ENCODE results near the gene INAFM2. TPM values are rescaled to one million over a fixed set of nuclear protein-coding genes. Genes with fewer than 3 reads are reported as not detected.

The INAFM2 gene
- total and polyA plus RNA-seq, 9 of the 15 experiments (the other 6 are each of a cell fraction or from before 2014, with no cell fraction given): 11.8 to 43.1 (median 27.2) TPM

Other genes with a start within 250 kb of the INAFM2 start
Only the 7 nearest of the 14 such genes appear.
- gene ANKRD63, start 40.6 kb upstream of the INAFM2 start, total RNA-seq (2014; rRNA removed): 2.0 and 2.5 TPM in 2 replicates
- not detected in 2 replicates for gene ANKRD63, start 40.6 kb upstream of the INAFM2 start, total RNA-seq (2014; rRNA removed; fragmentation: Illumina TruSeq; extraction: Trizol)
- not detected in 2 replicates for gene ANKRD63, start 40.6 kb upstream of the INAFM2 start, total RNA-seq (2015; rRNA removed; fragmentation: Illumina TruSeq; extraction: Trizol)
- gene ANKRD63, start 40.6 kb upstream of the INAFM2 start, total RNA-seq (2021): 1.8 and 2.5 TPM in 2 replicates
- 0.19 TPM in 1 of 2 replicates, not detected in the other for gene ANKRD63, start 40.6 kb upstream of the INAFM2 start, polyA plus RNA-seq (2011; rRNA removed)
- not detected in 2 replicates for gene ANKRD63, start 40.6 kb upstream of the INAFM2 start, polyA plus RNA-seq (2014; fragmentation: Illumina TruSeq; extraction: Trizol)
- gene ANKRD63, start 40.6 kb upstream of the INAFM2 start, polyA plus RNA-seq (2014; fragmentation: Nextera tagmentation; extraction: Ambion mirVana): not detected
- gene ANKRD63, start 40.6 kb upstream of the INAFM2 start, polyA plus RNA-seq (2014; rRNA removed): 0.63 and 1.3 TPM in 2 replicates
- gene PLCB2, start 15.8 kb upstream of the INAFM2 start, total RNA-seq (2014; rRNA removed): 6.9 and 7.1 TPM in 2 replicates
- 3.4 and 4.1 TPM in 2 replicates for gene PLCB2, start 15.8 kb upstream of the INAFM2 start, total RNA-seq (2014; rRNA removed; fragmentation: Illumina TruSeq; extraction: Trizol)
- gene PLCB2, start 15.8 kb upstream of the INAFM2 start, total RNA-seq (2015; rRNA removed; fragmentation: Illumina TruSeq; extraction: Trizol): 10.0 and 10.8 TPM in 2 replicates
- 11.2 and 11.6 TPM in 2 replicates for gene PLCB2, start 15.8 kb upstream of the INAFM2 start, total RNA-seq (2021)
- 8.0 and 25.4 TPM in 2 replicates for gene PLCB2, start 15.8 kb upstream of the INAFM2 start, polyA plus RNA-seq (2011; rRNA removed)
- gene PLCB2, start 15.8 kb upstream of the INAFM2 start, polyA plus RNA-seq (2014; fragmentation: Illumina TruSeq; extraction: Trizol): 9.0 and 9.5 TPM in 2 replicates
- under 1 TPM; 0.37 to 0.59 TPM for gene PLCB2, start 15.8 kb upstream of the INAFM2 start, polyA plus RNA-seq (2014; fragmentation: Nextera tagmentation; extraction: Ambion mirVana)
- gene PLCB2, start 15.8 kb upstream of the INAFM2 start, polyA plus RNA-seq (2014; rRNA removed): 12.3 and 13.2 TPM in 2 replicates
- gene CCDC9B, start 17.2 kb downstream of the INAFM2 start, total RNA-seq (2014; rRNA removed): 0.08 TPM in 1 of 2 replicates, not detected in the other
- gene CCDC9B, start 17.2 kb downstream of the INAFM2 start, total RNA-seq (2014; rRNA removed; fragmentation: Illumina TruSeq; extraction: Trizol): 0.36 and 0.38 TPM in 2 replicates
- 0.26 and 0.47 TPM in 2 replicates for gene CCDC9B, start 17.2 kb downstream of the INAFM2 start, total RNA-seq (2015; rRNA removed; fragmentation: Illumina TruSeq; extraction: Trizol)
- gene CCDC9B, start 17.2 kb downstream of the INAFM2 start, total RNA-seq (2021): 0.33 and 0.56 TPM in 2 replicates
- gene CCDC9B, start 17.2 kb downstream of the INAFM2 start, polyA plus RNA-seq (2011; rRNA removed): 0.04 TPM in 2 replicates
- 0.16 and 0.17 TPM in 2 replicates for gene CCDC9B, start 17.2 kb downstream of the INAFM2 start, polyA plus RNA-seq (2014; fragmentation: Illumina TruSeq; extraction: Trizol)
- under 1 TPM; 0.01 to 0.03 TPM for gene CCDC9B, start 17.2 kb downstream of the INAFM2 start, polyA plus RNA-seq (2014; fragmentation: Nextera tagmentation; extraction: Ambion mirVana)
- 0.05 and 0.15 TPM in 2 replicates for gene CCDC9B, start 17.2 kb downstream of the INAFM2 start, polyA plus RNA-seq (2014; rRNA removed)
- gene PHGR1, start 27.3 kb downstream of the INAFM2 start, total RNA-seq (2014; rRNA removed): not detected in 2 replicates
- not detected in 2 replicates for gene PHGR1, start 27.3 kb downstream of the INAFM2 start, total RNA-seq (2014; rRNA removed; fragmentation: Illumina TruSeq; extraction: Trizol)
- not detected in 2 replicates for gene PHGR1, start 27.3 kb downstream of the INAFM2 start, total RNA-seq (2015; rRNA removed; fragmentation: Illumina TruSeq; extraction: Trizol)
- 0.65 TPM in 1 of 2 replicates, not detected in the other for gene PHGR1, start 27.3 kb downstream of the INAFM2 start, total RNA-seq (2021)
- not detected in 2 replicates for gene PHGR1, start 27.3 kb downstream of the INAFM2 start, polyA plus RNA-seq (2011; rRNA removed)
- gene PHGR1, start 27.3 kb downstream of the INAFM2 start, polyA plus RNA-seq (2014; fragmentation: Illumina TruSeq; extraction: Trizol): not detected in 2 replicates
- gene PHGR1, start 27.3 kb downstream of the INAFM2 start, polyA plus RNA-seq (2014; fragmentation: Nextera tagmentation; extraction: Ambion mirVana): not detected
- not detected in 2 replicates for gene PHGR1, start 27.3 kb downstream of the INAFM2 start, polyA plus RNA-seq (2014; rRNA removed)
- 0.08 and 0.09 TPM in 2 replicates for gene DISP2, start 34.5 kb downstream of the INAFM2 start, total RNA-seq (2014; rRNA removed)
- 0.22 and 0.29 TPM in 2 replicates for gene DISP2, start 34.5 kb downstream of the INAFM2 start, total RNA-seq (2014; rRNA removed; fragmentation: Illumina TruSeq; extraction: Trizol)
- gene DISP2, start 34.5 kb downstream of the INAFM2 start, total RNA-seq (2015; rRNA removed; fragmentation: Illumina TruSeq; extraction: Trizol): 0.11 and 0.22 TPM in 2 replicates
- 0.74 and 0.89 TPM in 2 replicates for gene DISP2, start 34.5 kb downstream of the INAFM2 start, total RNA-seq (2021)
- gene DISP2, start 34.5 kb downstream of the INAFM2 start, polyA plus RNA-seq (2011; rRNA removed): 0.06 and 0.16 TPM in 2 replicates
- 0.25 and 0.29 TPM in 2 replicates for gene DISP2, start 34.5 kb downstream of the INAFM2 start, polyA plus RNA-seq (2014; fragmentation: Illumina TruSeq; extraction: Trizol)
- under 1 TPM in 1 of 2 experiments, not detected in 1; 0.08 TPM for gene DISP2, start 34.5 kb downstream of the INAFM2 start, polyA plus RNA-seq (2014; fragmentation: Nextera tagmentation; extraction: Ambion mirVana)
- gene DISP2, start 34.5 kb downstream of the INAFM2 start, polyA plus RNA-seq (2014; rRNA removed): 0.08 and 0.09 TPM in 2 replicates
- gene KNSTRN, start 59.0 kb downstream of the INAFM2 start, total RNA-seq (2014; rRNA removed): 51.4 and 62.3 TPM in 2 replicates
- 88.2 and 99.8 TPM in 2 replicates for gene KNSTRN, start 59.0 kb downstream of the INAFM2 start, total RNA-seq (2014; rRNA removed; fragmentation: Illumina TruSeq; extraction: Trizol)
- 85.8 and 87.3 TPM in 2 replicates for gene KNSTRN, start 59.0 kb downstream of the INAFM2 start, total RNA-seq (2015; rRNA removed; fragmentation: Illumina TruSeq; extraction: Trizol)
- 64.3 and 65.7 TPM in 2 replicates for gene KNSTRN, start 59.0 kb downstream of the INAFM2 start, total RNA-seq (2021)
- gene KNSTRN, start 59.0 kb downstream of the INAFM2 start, polyA plus RNA-seq (2011; rRNA removed): 59.7 and 80.0 TPM in 2 replicates
- 74.7 and 75.0 TPM in 2 replicates for gene KNSTRN, start 59.0 kb downstream of the INAFM2 start, polyA plus RNA-seq (2014; fragmentation: Illumina TruSeq; extraction: Trizol)
- gene KNSTRN, start 59.0 kb downstream of the INAFM2 start, polyA plus RNA-seq (2014; fragmentation: Nextera tagmentation; extraction: Ambion mirVana): 10 to 100 TPM; 48.7 to 66.3 TPM
- gene KNSTRN, start 59.0 kb downstream of the INAFM2 start, polyA plus RNA-seq (2014; rRNA removed): 61.9 and 63.9 TPM in 2 replicates
- gene IVD, start 82.1 kb downstream of the INAFM2 start, total RNA-seq (2014; rRNA removed): 2.5 and 3.0 TPM in 2 replicates
- gene IVD, start 82.1 kb downstream of the INAFM2 start, total RNA-seq (2014; rRNA removed; fragmentation: Illumina TruSeq; extraction: Trizol): 2.2 and 2.4 TPM in 2 replicates
- 1.5 and 2.0 TPM in 2 replicates for gene IVD, start 82.1 kb downstream of the INAFM2 start, total RNA-seq (2015; rRNA removed; fragmentation: Illumina TruSeq; extraction: Trizol)
- 3.6 and 5.6 TPM in 2 replicates for gene IVD, start 82.1 kb downstream of the INAFM2 start, total RNA-seq (2021)
- 4.5 and 6.9 TPM in 2 replicates for gene IVD, start 82.1 kb downstream of the INAFM2 start, polyA plus RNA-seq (2011; rRNA removed)
- gene IVD, start 82.1 kb downstream of the INAFM2 start, polyA plus RNA-seq (2014; fragmentation: Illumina TruSeq; extraction: Trizol): 1.1 and 1.4 TPM in 2 replicates
- under 1 TPM; 0.15 to 0.45 TPM for gene IVD, start 82.1 kb downstream of the INAFM2 start, polyA plus RNA-seq (2014; fragmentation: Nextera tagmentation; extraction: Ambion mirVana)
- 2.9 and 3.5 TPM in 2 replicates for gene IVD, start 82.1 kb downstream of the INAFM2 start, polyA plus RNA-seq (2014; rRNA removed)

Data from K562 (cell line).